GM12878 (cell line): Measurements from ENCODE around the gene B4GALNT2.

Experiments
- CBX3 ChIP-seq: fragments of 200-600 bp; sonication (generic); IDR thresholded peaks from 2 replicates; pipeline ENCODE4 v1.6.1; 2016; ENCODE audit warnings: low read depth, borderline replicate concordance
- SRF ChIP-seq, 2 experiments: IDR thresholded peaks; 2 replicates each; pipeline ENCODE4 v1.6.1; 2011; ENCODE audit warnings: low read depth in 2 of 2, low read length in 2 of 2, mild to moderate bottlenecking in 1 of 2, moderate library complexity in 1 of 2

- TF ChIP-seq CBX3 (no peak), SRF (IDR thresholded peaks at IDR 0.05; ENCODE audit: low read depth in 2 of 2, low read length in 2 of 2) (no peak)
These were observed 87.4 kb downstream of the B4GALNT2 start for GRCh38 chr17:49219987-49220386.
